Fibroblast of pulmonary artery (primary cell): ENCODE data around the gene FAM221B.

Source experiments
- DNase-seq: peaks from one replicate; pipeline ENCODE4 v3.0.0-alpha.2; 2010; ENCODE audit warnings: low read depth
- H3K4me3 ChIP-seq: replicated peaks from 2 replicates; pipeline ENCODE4 v1.5.1; 2011; ENCODE audit warnings: low read depth, mild to moderate bottlenecking, control low read depth, low read length, moderate library complexity
- CTCF ChIP-seq: IDR thresholded peaks from 2 replicates; pipeline ENCODE4 v1.5.1; 2011; ENCODE audit warnings: mild to moderate bottlenecking, control low read depth, low read length, inconsistent platforms; ENCODE audit errors: missing control alignments

FAM221B gene

GRCh38 chr9:35840881-35841644, 12.5 kb upstream of the FAM221B start:
- DNase-seq, result no peak
- TF ChIP-seq CTCF, result no peak
- H3K4me3 ChIP-seq, result no peak overlapping the region

GRCh38 chr9:35839926-35840325, 11.4 kb upstream of the FAM221B start:
- no peak for DNase-seq
- no peak overlapping the region for H3K4me3 ChIP-seq
- TF ChIP-seq CTCF, result no peak

- no peak for TF ChIP-seq CTCF
- no peak overlapping the region for H3K4me3 ChIP-seq
- DNase-seq, result no peak
Measured at GRCh38 chr9:35836595-35836994, 8.1 kb upstream of the FAM221B start.

- H3K4me3 ChIP-seq, result no peak overlapping the region
- DNase-seq, result no peak
- no peak for TF ChIP-seq CTCF
Measured at GRCh38 chr9:35835766-35836165, 7.2 kb upstream of the FAM221B start.

- no peak for DNase-seq
- peak; percentile 30 for TF ChIP-seq CTCF
- no peak overlapping the region for H3K4me3 ChIP-seq
Measured at GRCh38 chr9:35835216-35835632, 6.7 kb upstream of the FAM221B start.

- no peak for TF ChIP-seq CTCF
- DNase-seq, result no peak
- H3K4me3 ChIP-seq, result no peak overlapping the region
Measured at GRCh38 chr9:35834260-35835215, 6.0 kb upstream of the FAM221B start.
